ENCODE results near the gene LRRC4. TPM values are rescaled to one million over a fixed set of nuclear protein-coding genes. Genes with fewer than 3 reads are reported as not detected.

LRRC4 gene
- total and polyA plus RNA-seq, 2 experiments from 2014 or later: 0.13 to 0.32 TPM

- no peak overlapping the region for H3K9ac ChIP-seq
- H3K4me3 ChIP-seq: no peak overlapping the region
- H3K27ac ChIP-seq: no peak overlapping the region
- 97% methylated on average over 9 of the region's 9 CpGs for WGBS, 2 experiments (ENCODE audit: low coverage in 1 of 2, low lambda C conversion rate in 2 of 2, missing lambda C conversion rate in 2 of 2)
- no peak overlapping the region for H2AFZ ChIP-seq
- no peak overlapping the region for H3K4me2 ChIP-seq (ENCODE audit: unreplicated experiment)
- no peaks in the 10 kb centered on the region for H3K27me3 ChIP-seq (replicated peaks; ENCODE audit: insufficient read depth)
- H3F3A ChIP-seq (ENCODE audit: insufficient read depth): 0 out of 2 replicates have a peak, but pooled peaks cover 6% of the 10 kb centered on the region
- TF ChIP-seq EZH2 (IDR thresholded peaks at IDR 0.05; ENCODE audit: insufficient read depth, poor library complexity, severe bottlenecking) (no peak), EZH2phosphoT487 (IDR thresholded peaks at IDR 0.05; ENCODE audit: insufficient read depth, low read depth) (no peak)
- H4K20me1 ChIP-seq (ENCODE audit: insufficient read depth): no peaks in the 10 kb centered on the region
- H3K4me1 ChIP-seq (ENCODE audit: insufficient read depth): peaks cover 4% of the 10 kb centered on the region; the same call in 1 of the 2 replicates
- no peaks in the 10 kb centered on the region for H3K36me3 ChIP-seq (ENCODE audit: low read depth)
- H3K79me2 ChIP-seq (ENCODE audit: insufficient read depth): peaks cover 55% of the 10 kb centered on the region
- no peak for DNase-seq
- in situ Hi-C loops (cut with MboI): no loop called here
- no peaks in the 10 kb centered on the region for H3K9me2 ChIP-seq (ENCODE audit: insufficient read depth)
- no peaks in the 10 kb centered on the region for H3K9me3 ChIP-seq (ENCODE audit: low read depth)
Observed at GRCh38 chr7:128033246-128033645, 2.0 kb upstream of the LRRC4 start.

- H3K4me3 ChIP-seq: peak overlapping the region; percentile 76
- no peaks in the 10 kb centered on the region for H3K9me3 ChIP-seq (ENCODE audit: low read depth)
- no peaks in the 10 kb centered on the region for H3K27me3 ChIP-seq (replicated peaks; ENCODE audit: insufficient read depth)
- 0 out of 2 replicates have a peak overlapping the region, but pooled peaks have one; percentile 43 for H2AFZ ChIP-seq
- H3K9ac ChIP-seq: peak overlapping the region; percentile 76
- H3K9me2 ChIP-seq (ENCODE audit: insufficient read depth): no peaks in the 10 kb centered on the region
- H3K27ac ChIP-seq: peak overlapping the region; percentile 42
- 43 to 74% methylated on average over 20 to 35 of the region's 41 CpGs for WGBS, 2 experiments (ENCODE audit: low coverage in 1 of 2, low lambda C conversion rate in 2 of 2, missing lambda C conversion rate in 2 of 2)
- peaks cover 4% of the 10 kb centered on the region; the same call in 1 of the 2 replicates for H3K4me1 ChIP-seq (ENCODE audit: insufficient read depth)
- no peaks in the 10 kb centered on the region for H3K36me3 ChIP-seq (ENCODE audit: low read depth)
- H3K79me2 ChIP-seq (ENCODE audit: insufficient read depth): peaks cover 60% of the 10 kb centered on the region
- peak; percentile 78 for DNase-seq
- H3F3A ChIP-seq (ENCODE audit: insufficient read depth): 0 out of 2 replicates have a peak, but pooled peaks cover 6% of the 10 kb centered on the region
- no peaks in the 10 kb centered on the region for H4K20me1 ChIP-seq (ENCODE audit: insufficient read depth)
- TF ChIP-seq EZH2 (IDR thresholded peaks at IDR 0.05; ENCODE audit: insufficient read depth, poor library complexity, severe bottlenecking): no peak
- TF ChIP-seq EZH2phosphoT487 (IDR thresholded peaks at IDR 0.05; ENCODE audit: insufficient read depth, low read depth): no peak
- H3K4me2 ChIP-seq (ENCODE audit: unreplicated experiment): peak overlapping the region; percentile 77
- in situ Hi-C loops (cut with MboI): no loop called here
Observed at GRCh38 chr7:128032605-128033235, 1.5 kb upstream of the LRRC4 start.

- WGBS, 2 experiments (ENCODE audit: low coverage in 1 of 2, low lambda C conversion rate in 2 of 2, missing lambda C conversion rate in 2 of 2): 1 to 2% methylated on average over 31 to 55 of the region's 87 CpGs
- Histone ChIP-seq H3K9ac (peak overlapping the region; percentile 76), H2AFZ (no peak overlapping the region)
Observed at GRCh38 chr7:128031901-128032604, 816 bp upstream of the LRRC4 start.

GRCh38 chr7:128030263-128030653 is 979 bp downstream of the LRRC4 start:
- Histone ChIP-seq H3K36me3 (ENCODE audit: low read depth) (no peaks in the 10 kb centered on the region), H3K27me3 (replicated peaks; ENCODE audit: insufficient read depth) (no peaks in the 10 kb centered on the region), H3K9me3 (ENCODE audit: low read depth) (no peaks in the 10 kb centered on the region), H3K4me3 (no peak overlapping the region), H3K79me2 (ENCODE audit: insufficient read depth) (peaks cover 60% of the 10 kb centered on the region), H2AFZ (no peak overlapping the region), H4K20me1 (ENCODE audit: insufficient read depth) (no peaks in the 10 kb centered on the region), H3K4me2 (ENCODE audit: unreplicated experiment) (no peak overlapping the region), H3K27ac (no peak overlapping the region), H3K9ac (no peak overlapping the region), H3K9me2 (ENCODE audit: insufficient read depth) (no peaks in the 10 kb centered on the region), H3K4me1 (ENCODE audit: insufficient read depth) (peaks cover 4% of the 10 kb centered on the region; the same call in 1 of the 2 replicates), H3F3A (ENCODE audit: insufficient read depth) (peaks cover 13% of the 10 kb centered on the region; the same call in 1 of the 2 replicates)
- DNase-seq: no peak
- in situ Hi-C loops (cut with MboI): no loop called here
- TF ChIP-seq EZH2phosphoT487 (IDR thresholded peaks at IDR 0.05; ENCODE audit: insufficient read depth, low read depth) (no peak), EZH2 (IDR thresholded peaks at IDR 0.05; ENCODE audit: insufficient read depth, poor library complexity, severe bottlenecking) (no peak)
- WGBS, 2 experiments (ENCODE audit: low coverage in 1 of 2, low lambda C conversion rate in 2 of 2, missing lambda C conversion rate in 2 of 2): 97 to 98% methylated on average over 17 to 21 of the region's 21 CpGs

More at GRCh38 chr7:128031901-128032604, 816 bp upstream of the LRRC4 start:
- Histone ChIP-seq H3K27me3 (replicated peaks; ENCODE audit: insufficient read depth) (no peaks in the 10 kb centered on the region), H3K9me2 (ENCODE audit: insufficient read depth) (no peaks in the 10 kb centered on the region), H4K20me1 (ENCODE audit: insufficient read depth) (no peaks in the 10 kb centered on the region), H3K4me3 (peak overlapping the region; percentile 76), H3K4me2 (ENCODE audit: unreplicated experiment) (peak overlapping the region; percentile 77), H3K36me3 (ENCODE audit: low read depth) (no peaks in the 10 kb centered on the region), H3K79me2 (ENCODE audit: insufficient read depth) (peaks cover 64% of the 10 kb centered on the region), H3K27ac (peak overlapping the region; percentile 42), H3F3A (ENCODE audit: insufficient read depth) (0 out of 2 replicates have a peak, but pooled peaks cover 6% of the 10 kb centered on the region), H3K9me3 (ENCODE audit: low read depth) (no peaks in the 10 kb centered on the region), H3K4me1 (ENCODE audit: insufficient read depth) (peaks cover 4% of the 10 kb centered on the region; the same call in 1 of the 2 replicates)
- in situ Hi-C loops (cut with MboI): no loop called here
- no peak for TF ChIP-seq EZH2 (IDR thresholded peaks at IDR 0.05; ENCODE audit: insufficient read depth, poor library complexity, severe bottlenecking)
- TF ChIP-seq EZH2phosphoT487 (IDR thresholded peaks at IDR 0.05; ENCODE audit: insufficient read depth, low read depth): no peak
- DNase-seq: peak; percentile 97

Data from GM23248 (cell line).